GM21526 (cell line): ENCODE measurements around the gene SLC24A4.

ENCODE experiments used
- ATAC-seq: cut with Tn5 transposase; IDR thresholded peaks from one replicate; pipeline ENCODE4 v1.9.1; 2021; ENCODE audit warnings: moderate library complexity; ENCODE audit not compliant: unreplicated experiment, low FRiP score

The SLC24A4 gene

GRCh38 chr14:92493492-92493891 is 170.5 kb downstream of the SLC24A4 start:
- ATAC-seq: no peak

- ATAC-seq: no peak
These were observed 171.5 kb downstream of the SLC24A4 start for GRCh38 chr14:92494512-92494911.

GRCh38 chr14:92495027-92495426 is 172.1 kb downstream of the SLC24A4 start:
- ATAC-seq: no peak

GRCh38 chr14:92496191-92496857 is 173.4 kb downstream of the SLC24A4 start:
- ATAC-seq: no peak

- no peak for ATAC-seq
These were observed 174.4 kb downstream of the SLC24A4 start for GRCh38 chr14:92497391-92497790.

GRCh38 chr14:92499234-92499633 is 176.3 kb downstream of the SLC24A4 start:
- no peak for ATAC-seq

GRCh38 chr14:92500491-92500941 is 177.6 kb downstream of the SLC24A4 start:
- ATAC-seq: no peak

GRCh38 chr14:92501891-92502351 is 179.0 kb downstream of the SLC24A4 start:
- no peak for ATAC-seq

- ATAC-seq: no peak
These were observed 179.7 kb downstream of the SLC24A4 start for GRCh38 chr14:92502541-92503286.

GRCh38 chr14:92503756-92504491 is 181.0 kb downstream of the SLC24A4 start:
- ATAC-seq: no peak

- no peak for ATAC-seq
These were observed 182.9 kb downstream of the SLC24A4 start for GRCh38 chr14:92505826-92506225.

GRCh38 chr14:92506231-92506630 is 183.3 kb downstream of the SLC24A4 start:
- no peak for ATAC-seq

- peak; percentile 54 for ATAC-seq
These were observed 184.3 kb downstream of the SLC24A4 start for GRCh38 chr14:92507174-92507768.

- no peak for ATAC-seq
These were observed 188.0 kb downstream of the SLC24A4 start for GRCh38 chr14:92510972-92511371.

- no peak for ATAC-seq
These were observed 188.7 kb downstream of the SLC24A4 start for GRCh38 chr14:92511453-92512238.

- ATAC-seq: no peak
These were observed 189.8 kb downstream of the SLC24A4 start for GRCh38 chr14:92512807-92513203.

- ATAC-seq: no peak
These were observed 190.4 kb downstream of the SLC24A4 start, which contains the start of gene RIN3 for GRCh38 chr14:92513204-92513965. TSS of gene RIN3 (plus strand) at chr14:92513781. CDS start at chr14:92513933, 152 bp downstream.

GRCh38 chr14:92513966-92514843 is 191.2 kb downstream of the SLC24A4 start:
- no peak for ATAC-seq
